HG02678 (cell line): ENCODE measurements around the gene AHRR.
"Not testable (repeated sequence)": the region's sequence is repeated elsewhere in the genome, so short reads cannot be mapped to it uniquely, and the experiment has no call there.

Experiments
- ATAC-seq: cut with Tn5 transposase; IDR thresholded peaks from one replicate; pipeline ENCODE4 v1.9.1; 2021; ENCODE audit warnings: mild to moderate bottlenecking, moderate library complexity; ENCODE audit not compliant: unreplicated experiment

AHRR gene

DNA sequence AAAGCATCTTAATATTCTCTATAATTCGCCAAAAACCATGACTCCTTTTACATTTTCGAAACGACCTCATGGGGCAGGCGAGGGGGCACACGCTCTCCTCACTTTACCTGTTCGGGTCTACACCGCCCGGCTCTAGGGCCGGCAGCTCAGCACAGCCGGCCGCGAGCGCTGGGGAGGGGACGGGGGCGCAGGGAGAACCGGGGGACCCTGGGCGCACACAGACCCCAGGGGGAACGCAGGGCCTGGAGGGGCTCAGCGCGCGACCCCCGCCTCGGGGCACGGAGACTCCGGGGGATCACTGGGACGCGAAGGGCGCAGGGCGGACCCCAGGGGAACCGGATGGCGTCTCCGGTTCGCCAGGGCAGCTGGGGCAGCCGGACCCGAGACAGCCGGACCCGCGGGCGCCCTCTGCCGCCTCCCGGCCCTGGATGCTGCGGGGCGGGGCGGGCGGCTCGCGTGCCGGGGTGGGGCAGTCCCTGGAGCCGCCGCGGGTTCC, at the start of gene AHRR:
TSS of gene AHRR (plus strand) at position 485 of the 496 bp plus-strand sequence. CDS start 22,189 bp downstream, outside the sequence.
- ATAC-seq: peak; percentile 34

GRCh38 chr5:271828-272167, 49.7 kb upstream of the AHRR start:
- not testable (repeated sequence) for ATAC-seq

GRCh38 chr5:273091-273490, 48.4 kb upstream of the AHRR start:
- not testable (repeated sequence) for ATAC-seq

DNA sequence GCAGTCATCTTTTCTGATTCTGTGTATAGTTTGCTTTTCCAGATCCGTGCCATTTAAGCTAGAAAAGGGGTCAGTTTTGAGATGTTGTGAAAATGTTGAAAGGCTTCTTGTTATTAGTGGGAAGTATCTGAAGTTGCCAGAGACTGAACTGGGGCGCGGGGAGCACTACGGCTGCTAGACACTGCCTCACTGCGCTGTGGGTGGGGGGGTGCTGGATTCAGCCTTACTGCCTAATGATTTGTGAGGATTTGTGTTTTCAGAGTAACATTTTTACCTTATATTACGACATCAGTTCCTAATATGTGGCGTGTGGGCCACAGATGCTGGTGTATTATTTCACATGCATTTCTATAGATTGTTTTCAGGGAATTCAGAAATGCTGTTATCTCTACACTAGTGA, 48.0 kb upstream of the AHRR start:
- ATAC-seq: not testable (repeated sequence)

DNA sequence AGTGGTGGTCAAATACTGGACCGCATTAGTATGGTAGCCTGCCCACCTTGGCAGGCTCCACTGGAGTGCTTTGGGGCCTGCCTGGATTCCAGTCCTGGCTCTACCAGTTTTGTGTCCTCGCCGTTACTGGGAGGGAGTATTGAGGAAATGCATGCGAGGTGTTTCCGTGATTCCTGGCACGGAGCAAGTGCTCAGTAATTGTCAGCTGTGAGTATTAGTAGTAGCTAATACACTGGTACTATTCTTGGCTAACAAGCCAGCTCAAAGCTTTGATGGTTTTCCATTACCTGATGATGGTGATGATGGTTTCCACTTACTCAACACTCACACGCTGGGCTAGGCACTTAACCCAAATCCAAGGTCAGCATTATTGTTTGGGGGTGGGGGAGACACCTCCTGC, 47.2 kb upstream of the AHRR start:
- not testable (repeated sequence) for ATAC-seq

DNA sequence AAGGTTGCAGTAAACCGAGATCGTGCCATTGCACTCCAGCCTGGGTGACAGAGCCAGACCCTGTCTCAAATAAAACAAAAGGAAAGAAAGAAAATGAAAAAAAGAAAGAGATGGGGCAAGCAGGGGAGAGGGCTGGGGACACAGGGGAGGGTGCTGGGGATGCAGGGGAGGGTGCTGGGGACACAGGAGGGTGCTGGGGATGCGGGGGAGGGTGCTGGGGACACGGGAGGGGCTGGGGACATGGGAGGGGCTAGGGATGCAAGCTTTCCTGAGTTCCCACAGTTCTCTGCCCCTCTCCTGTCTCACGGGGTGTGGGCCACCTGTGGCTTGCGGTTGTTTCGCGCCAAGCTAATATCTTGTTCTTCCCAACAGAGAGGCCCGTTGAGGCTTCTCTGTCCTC, 42.9 kb upstream of the AHRR start:
- no peak for ATAC-seq

DNA sequence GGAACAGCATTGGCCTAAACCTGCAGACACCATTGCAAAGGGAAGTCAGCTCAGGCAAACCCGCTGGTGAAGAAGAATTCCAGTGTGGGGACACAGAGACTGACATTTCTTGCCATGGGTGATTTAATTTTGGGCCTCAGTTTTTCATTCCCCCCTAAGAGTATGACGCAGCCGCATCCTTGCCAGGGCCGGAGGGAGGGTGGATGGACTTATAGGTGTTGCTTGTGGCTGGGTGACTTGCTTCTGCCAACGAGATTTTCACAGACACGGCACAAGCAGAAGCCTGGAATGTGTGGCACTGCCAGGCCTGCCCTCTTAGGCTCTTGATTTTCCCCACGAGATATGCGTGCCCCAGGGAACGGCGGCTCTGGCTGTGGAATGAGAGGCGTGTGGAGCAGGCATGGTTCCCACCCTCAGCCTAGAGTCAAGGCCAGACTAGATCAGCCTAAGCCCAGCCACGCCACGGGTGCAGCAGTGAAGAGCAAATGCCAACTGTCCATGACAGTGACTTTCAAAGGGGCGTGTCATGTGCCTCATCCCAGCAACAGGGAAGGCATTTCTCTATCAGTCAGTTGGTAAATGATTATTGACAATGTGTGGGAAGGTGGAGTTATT, 42.4 kb upstream of the AHRR start:
- ATAC-seq: not testable (repeated sequence)

DNA sequence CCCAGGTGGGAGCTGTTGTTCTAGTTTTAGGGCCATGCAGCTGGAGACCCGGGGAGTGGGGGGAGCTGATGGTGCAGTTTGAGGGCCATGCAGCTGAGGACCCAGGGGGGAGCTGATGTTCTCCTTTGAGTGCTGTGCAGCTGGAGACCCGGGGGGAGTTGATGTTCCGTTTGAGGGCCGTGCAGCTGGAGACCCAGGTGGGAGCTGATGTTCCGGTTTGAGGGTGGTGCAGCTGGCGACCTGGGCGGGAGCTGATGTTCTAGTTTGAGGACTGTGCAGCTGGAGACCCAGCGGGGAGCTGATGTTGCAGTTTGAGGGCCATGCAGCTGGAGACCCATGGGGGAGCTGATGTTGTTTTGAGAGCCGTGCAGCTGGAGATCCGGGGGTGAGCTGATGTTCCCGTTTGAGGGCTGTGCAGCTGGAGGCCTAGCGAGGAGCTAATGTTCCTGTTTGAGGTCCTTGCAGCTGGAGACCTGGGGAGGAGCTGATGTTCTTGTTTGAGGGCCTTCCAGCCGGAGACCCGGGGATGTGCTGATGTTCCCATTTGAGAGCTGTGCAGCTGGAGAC, 35.4 kb upstream of the AHRR start:
- no peak for ATAC-seq

DNA sequence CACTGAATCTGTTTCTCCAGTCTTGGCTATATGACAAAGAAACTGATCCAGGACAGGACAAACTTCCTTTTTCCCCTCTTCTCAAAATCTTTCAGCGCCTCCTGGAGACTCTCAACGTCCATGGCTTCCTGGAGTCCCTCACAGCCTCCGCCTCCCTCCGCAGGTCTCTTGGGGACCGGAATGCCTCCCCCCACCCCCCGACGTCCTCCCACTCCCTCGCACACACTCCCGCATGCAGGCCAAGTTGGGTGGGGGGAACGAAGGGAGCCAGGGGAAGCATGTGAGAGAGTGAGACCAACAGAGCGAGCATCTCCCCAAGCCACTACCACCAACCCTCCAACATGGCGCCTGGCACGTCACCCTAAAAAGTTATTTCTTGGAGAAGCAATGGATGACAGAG, 31.3 kb upstream of the AHRR start:
- ATAC-seq: not testable (repeated sequence)

GRCh38 chr5:291345-291744, 30.2 kb upstream of the AHRR start:
- ATAC-seq: not testable (repeated sequence)

DNA sequence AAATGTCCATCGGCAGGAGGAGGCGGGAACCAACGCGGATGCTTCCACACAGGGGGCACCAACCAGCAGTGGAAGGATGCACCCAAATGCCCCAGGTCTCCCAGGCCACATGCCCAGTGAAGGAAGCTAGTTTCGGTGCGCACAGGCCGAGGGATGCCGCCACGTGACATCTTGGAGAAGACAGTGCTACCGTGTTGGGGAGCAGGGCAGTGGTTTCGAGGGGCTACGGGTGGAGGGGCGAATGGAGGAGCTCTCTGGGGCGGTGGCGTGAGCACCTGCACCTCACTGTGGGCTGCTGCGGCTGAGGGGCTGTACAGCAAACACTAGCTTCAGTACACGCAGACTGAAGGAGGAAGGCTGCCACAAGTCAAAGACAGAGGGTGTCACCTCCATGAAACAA, 26.7 kb upstream of the AHRR start:
- not testable (repeated sequence) for ATAC-seq

GRCh38 chr5:296207-296606, 25.3 kb upstream of the AHRR start:
- not testable (repeated sequence) for ATAC-seq

- ATAC-seq: not testable (repeated sequence)
These were observed 24.6 kb upstream of the AHRR start for GRCh38 chr5:296954-297353.

DNA sequence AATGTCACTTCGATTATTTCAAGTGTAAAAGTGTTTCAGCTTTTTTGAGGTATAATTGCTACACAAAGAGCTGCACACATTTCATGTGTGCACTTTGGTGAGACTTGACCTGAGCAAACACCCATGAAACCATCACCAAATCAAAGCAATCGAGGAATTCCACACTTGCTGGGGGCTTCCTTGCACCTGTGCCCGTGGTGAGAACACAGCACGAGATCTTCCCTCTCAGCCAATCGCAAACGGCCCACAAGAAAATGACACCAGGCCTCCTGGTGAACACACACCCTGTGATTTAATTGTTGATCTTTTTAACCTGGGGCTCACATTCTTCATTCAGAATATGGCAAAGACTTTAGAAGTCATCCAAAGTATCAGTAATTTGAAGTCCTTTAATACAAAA, 24.1 kb upstream of the AHRR start:
- not testable (repeated sequence) for ATAC-seq

- ATAC-seq: not testable (repeated sequence)
These were observed 23.4 kb upstream of the AHRR start for GRCh38 chr5:297991-298736.

DNA sequence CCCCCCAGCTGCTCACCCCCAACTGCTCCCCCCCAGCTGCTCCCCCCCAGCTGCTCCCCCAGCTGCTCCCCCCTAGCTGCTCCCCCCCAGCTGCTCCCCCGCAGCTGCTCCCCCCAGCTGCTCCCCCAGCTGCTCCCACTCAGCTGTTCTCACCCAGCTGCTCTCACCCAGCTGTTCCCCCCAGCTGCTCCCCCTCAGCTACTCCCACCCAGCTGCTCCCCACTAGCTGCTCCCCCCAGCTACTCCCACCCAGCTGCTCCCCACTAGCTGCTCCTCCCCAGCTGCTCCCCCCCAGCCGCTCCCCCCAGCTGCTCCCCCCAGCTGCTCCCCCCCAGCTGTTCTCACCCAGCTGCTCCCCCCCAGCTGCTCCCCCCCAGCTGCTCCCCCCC, 22.8 kb upstream of the AHRR start:
- ATAC-seq: no peak

DNA sequence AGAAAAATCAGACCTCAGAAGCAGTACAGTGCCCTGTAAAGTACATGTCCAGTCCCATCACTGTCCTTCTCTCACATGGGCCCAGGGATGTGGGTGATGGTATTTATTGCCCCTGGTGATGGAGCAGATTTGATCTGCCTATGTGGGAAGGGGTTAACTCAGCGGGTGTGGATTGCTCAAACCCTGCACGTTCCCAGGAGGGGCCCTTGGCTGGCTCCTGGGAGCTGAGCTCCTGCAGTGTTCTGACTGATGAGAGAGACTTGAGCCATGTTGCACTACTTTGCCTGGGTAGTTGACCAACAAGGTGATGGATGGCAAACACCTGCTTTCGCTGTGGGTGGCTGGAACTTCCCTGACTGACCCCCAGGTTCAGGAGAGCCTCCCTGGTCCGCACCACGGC, 21.6 kb upstream of the AHRR start:
- ATAC-seq: not testable (repeated sequence)

GRCh38 chr5:300691-301435, 20.7 kb upstream of the AHRR start:
- not testable (repeated sequence) for ATAC-seq

GRCh38 chr5:302416-302815, 19.1 kb upstream of the AHRR start:
- ATAC-seq: not testable (repeated sequence)

DNA sequence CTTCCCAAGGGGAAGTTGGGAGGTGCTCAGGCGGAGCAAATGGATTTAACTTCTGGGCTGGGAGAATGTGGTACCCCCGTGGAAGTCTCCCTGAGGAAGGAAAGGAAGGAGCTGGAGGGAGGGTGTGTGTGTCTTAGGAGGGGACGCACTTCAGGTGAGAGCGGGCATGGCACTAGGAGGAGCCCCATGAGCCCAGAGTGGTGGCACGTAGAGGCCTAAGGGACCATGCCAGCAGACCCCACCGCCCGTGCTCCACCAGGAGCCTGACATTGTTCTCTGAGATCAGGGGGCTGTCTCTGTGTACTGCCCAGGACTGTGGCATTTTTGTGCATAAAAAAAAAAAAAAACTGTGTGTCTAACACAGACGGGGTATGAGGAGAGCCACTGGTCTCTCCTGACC, 18.5 kb upstream of the AHRR start:
- ATAC-seq: no peak

- ATAC-seq: not testable (repeated sequence)
These were observed 17.8 kb upstream of the AHRR start for GRCh38 chr5:303741-304140.
